GM18519 (cell line): ENCODE results near the gene USP48.

Experiments
- ATAC-seq: cut with Tn5 transposase; IDR thresholded peaks from one replicate; pipeline ENCODE4 v1.9.1; 2021; ENCODE audit warnings: mild to moderate bottlenecking, moderate library complexity; ENCODE audit not compliant: unreplicated experiment, low FRiP score

Gene USP48

GRCh38 chr1:21751281-21751680, 31.7 kb downstream of the USP48 start:
- ATAC-seq = no peak

- no peak for ATAC-seq
These were observed 32.1 kb downstream of the USP48 start for GRCh38 chr1:21750841-21751240.

- no peak for ATAC-seq
These were observed 33.0 kb downstream of the USP48 start for GRCh38 chr1:21749859-21750468.

GRCh38 chr1:21749109-21749508, 33.8 kb downstream of the USP48 start:
- ATAC-seq = no peak

GRCh38 chr1:21743476-21743875, 39.5 kb downstream of the USP48 start:
- no peak for ATAC-seq

- ATAC-seq = no peak
These were observed 40.4 kb downstream of the USP48 start for GRCh38 chr1:21742578-21742977.

- no peak for ATAC-seq
These were observed 41.7 kb downstream of the USP48 start for GRCh38 chr1:21741206-21741605.

GRCh38 chr1:21736876-21737275, 46.1 kb downstream of the USP48 start:
- ATAC-seq = no peak

- no peak for ATAC-seq
These were observed 46.9 kb downstream of the USP48 start for GRCh38 chr1:21736011-21736410.

GRCh38 chr1:21734526-21734925, 48.4 kb downstream of the USP48 start:
- no peak for ATAC-seq

GRCh38 chr1:21732664-21733063, 50.3 kb downstream of the USP48 start:
- ATAC-seq = no peak

GRCh38 chr1:21725748-21726392, 57.1 kb downstream of the USP48 start:
- no peak for ATAC-seq

GRCh38 chr1:21724570-21724969, 58.4 kb downstream of the USP48 start:
- ATAC-seq = no peak

GRCh38 chr1:21724098-21724497, 58.9 kb downstream of the USP48 start:
- ATAC-seq = no peak

- ATAC-seq = no peak
These were observed 61.5 kb downstream of the USP48 start for GRCh38 chr1:21721295-21721985.

GRCh38 chr1:21716169-21716568, 66.8 kb downstream of the USP48 start:
- ATAC-seq = no peak

- ATAC-seq = no peak
These were observed 75.1 kb downstream of the USP48 start for GRCh38 chr1:21707891-21708290.

GRCh38 chr1:21707086-21707840, 75.7 kb downstream of the USP48 start:
- ATAC-seq = no peak

- no peak for ATAC-seq
These were observed 76.7 kb downstream of the USP48 start for GRCh38 chr1:21706151-21706835.

GRCh38 chr1:21705303-21705980, 77.5 kb downstream of the USP48 start:
- ATAC-seq = no peak
